Measurements from ENCODE around the gene CPED1.
"Not testable (repeated sequence)": the region's sequence is repeated elsewhere in the genome, so short reads cannot be mapped to it uniquely, and the experiment has no call there.

Gene CPED1

GRCh38 chr7:121069346-121070100, 81.0 kb downstream of the CPED1 start:
- no peak for DNase-seq (ENCODE audit: low read depth in 2 of 2)

GRCh38 chr7:121071132-121071531, 82.6 kb downstream of the CPED1 start:
- no peak for DNase-seq (ENCODE audit: low read depth in 2 of 2)

GRCh38 chr7:121071662-121072061, 83.2 kb downstream of the CPED1 start:
- no peak for DNase-seq (ENCODE audit: low read depth in 2 of 2)

- DNase-seq (ENCODE audit: low read depth in 2 of 2), result no peak
These were observed 84.3 kb downstream of the CPED1 start for GRCh38 chr7:121072826-121073225.

GRCh38 chr7:121073463-121074099, 85.1 kb downstream of the CPED1 start:
- no peak for DNase-seq (ENCODE audit: low read depth in 2 of 2)

- not testable (repeated sequence) for DNase-seq (ENCODE audit: low read depth in 2 of 2)
These were observed 86.9 kb downstream of the CPED1 start for GRCh38 chr7:121075424-121075841.

- no peak for DNase-seq (ENCODE audit: low read depth in 2 of 2)
These were observed 87.4 kb downstream of the CPED1 start for GRCh38 chr7:121075952-121076349.

GRCh38 chr7:121076350-121077164, 88.0 kb downstream of the CPED1 start:
- no peak for DNase-seq (ENCODE audit: low read depth in 2 of 2)

GRCh38 chr7:121077165-121077630, 88.7 kb downstream of the CPED1 start:
- DNase-seq (ENCODE audit: low read depth in 2 of 2), result no peak

- no peak for DNase-seq (ENCODE audit: low read depth in 2 of 2)
These were observed 90.3 kb downstream of the CPED1 start for GRCh38 chr7:121078701-121079227.

GRCh38 chr7:121079425-121080169, 91.1 kb downstream of the CPED1 start:
- no peak for DNase-seq (ENCODE audit: low read depth in 2 of 2)

- no peak for DNase-seq (ENCODE audit: low read depth in 2 of 2)
These were observed 91.9 kb downstream of the CPED1 start for GRCh38 chr7:121080257-121080912.

GRCh38 chr7:121080913-121081326, 92.4 kb downstream of the CPED1 start:
- no peak for DNase-seq (ENCODE audit: low read depth in 2 of 2)

- DNase-seq (ENCODE audit: low read depth in 2 of 2), result no peak
These were observed 92.9 kb downstream of the CPED1 start for GRCh38 chr7:121081327-121081936.

- DNase-seq (ENCODE audit: low read depth in 2 of 2), result no peak
These were observed 94.0 kb downstream of the CPED1 start for GRCh38 chr7:121082400-121083101.

GRCh38 chr7:121083138-121083789, 94.8 kb downstream of the CPED1 start:
- no peak for DNase-seq (ENCODE audit: low read depth in 2 of 2)

- DNase-seq (ENCODE audit: low read depth in 2 of 2), result no peak
These were observed 95.3 kb downstream of the CPED1 start for GRCh38 chr7:121083790-121084251.

- no peak for DNase-seq (ENCODE audit: low read depth in 2 of 2)
These were observed 95.7 kb downstream of the CPED1 start for GRCh38 chr7:121084256-121084655.

- no peak for DNase-seq (ENCODE audit: low read depth in 2 of 2)
These were observed 96.3 kb downstream of the CPED1 start for GRCh38 chr7:121084748-121085336.
